ENCODE measurements around the gene BARX1.
"Not testable (repeated sequence)": the region's sequence is repeated elsewhere in the genome, so short reads cannot be mapped to it uniquely, and the experiment has no call there.

BARX1 gene

DNA sequence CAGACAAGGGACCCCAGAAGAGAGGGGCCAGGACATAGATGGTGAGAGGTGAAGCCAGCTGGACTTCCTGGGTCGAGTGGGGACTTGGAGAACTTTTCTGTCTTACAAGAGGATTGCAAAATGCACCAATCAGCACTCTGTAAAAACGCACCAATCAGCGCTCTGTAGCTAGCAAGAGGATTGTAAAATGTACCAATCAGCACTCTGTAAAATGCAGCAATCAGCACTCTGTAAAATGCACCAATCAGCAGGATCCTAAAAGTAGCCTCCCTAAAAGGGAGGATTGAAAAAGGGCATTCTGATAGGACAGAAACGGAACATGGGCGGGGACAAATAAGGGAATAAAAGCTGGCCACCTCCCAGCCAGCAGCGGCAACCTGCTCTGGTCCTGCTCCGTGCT lies 15.6 kb downstream of the BARX1 start:
- H3K4me3 Mint-ChIP-seq; H3K27ac Mint-ChIP-seq; intact Hi-C loops (cut with micrococcal nuclease); H3K9me3 Mint-ChIP-seq; H3K36me3 Mint-ChIP-seq (ENCODE audit: low read depth): not testable (repeated sequence)
- peaks cover 71% of the 10 kb centered on the region for H3K27me3 Mint-ChIP-seq
- peaks cover 21% of the 10 kb centered on the region for H3K4me1 Mint-ChIP-seq (ENCODE audit: low read depth)

DNA sequence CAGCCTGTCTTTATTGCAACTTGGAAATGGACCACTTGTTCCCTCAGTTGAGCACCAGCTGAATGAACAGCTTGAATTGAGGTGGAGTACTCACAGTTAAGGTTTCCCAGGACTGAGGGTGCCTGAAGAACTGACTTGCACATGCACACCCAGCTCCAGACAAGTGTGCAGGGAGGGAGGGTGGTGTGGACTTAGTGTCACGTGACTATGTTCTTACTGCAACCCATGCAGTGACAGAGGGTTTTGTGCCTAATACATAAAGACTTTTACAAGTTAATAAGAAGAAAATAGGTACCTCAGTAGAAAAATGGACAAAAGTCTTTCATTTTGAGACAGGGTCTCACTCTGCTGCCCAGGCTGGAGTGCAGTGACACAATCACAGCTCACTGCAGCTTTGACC lies 18.0 kb downstream of the BARX1 start:
- no peaks in the 10 kb centered on the region for H3K36me3 Mint-ChIP-seq (ENCODE audit: low read depth)
- H3K9me3 Mint-ChIP-seq = peaks cover 7% of the 10 kb centered on the region
- intact Hi-C loops (cut with micrococcal nuclease) = no loop called here
- H3K27ac Mint-ChIP-seq = no peak overlapping the region
- no peak overlapping the region for H3K4me3 Mint-ChIP-seq
- H3K27me3 Mint-ChIP-seq = peaks cover 64% of the 10 kb centered on the region
- peaks cover 12% of the 10 kb centered on the region for H3K4me1 Mint-ChIP-seq (ENCODE audit: low read depth)

- Mint-ChIP-seq H3K36me3 (ENCODE audit: low read depth) (no peaks in the 10 kb centered on the region), H3K4me1 (ENCODE audit: low read depth) (no peaks in the 10 kb centered on the region), H3K27me3 (peaks cover 55% of the 10 kb centered on the region), H3K4me3 (no peak overlapping the region), H3K27ac (no peak overlapping the region), H3K9me3 (no peaks in the 10 kb centered on the region)
- intact Hi-C loops (cut with micrococcal nuclease) = no loop called here
These were observed 23.2 kb downstream of the BARX1 start for GRCh38 chr9:93931905-93932304.

- H3K27me3 Mint-ChIP-seq = peaks cover 47% of the 10 kb centered on the region
- no peaks in the 10 kb centered on the region for H3K36me3 Mint-ChIP-seq (ENCODE audit: low read depth)
- H3K9me3 Mint-ChIP-seq = no peaks in the 10 kb centered on the region
These were observed 25.1 kb downstream of the BARX1 start for GRCh38 chr9:93930070-93930469.

DNA sequence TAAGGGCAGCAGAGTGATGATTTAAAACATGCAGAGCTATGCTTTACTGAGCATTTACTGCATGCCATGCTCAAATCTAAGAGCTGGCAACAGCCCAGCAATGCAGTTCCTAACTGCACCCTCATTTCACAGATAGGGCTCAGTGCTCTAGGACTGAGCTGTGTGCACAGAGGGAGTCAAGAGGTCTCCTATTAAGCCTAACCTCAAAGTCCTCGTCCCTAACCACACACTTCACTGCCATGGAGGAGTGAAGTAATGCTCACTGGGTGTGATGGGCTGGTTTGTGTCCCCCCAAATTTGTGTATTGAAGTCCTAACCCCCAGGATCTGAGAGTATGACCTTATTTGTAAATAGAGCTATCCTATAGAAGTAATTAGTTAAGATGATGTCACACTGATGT lies 25.9 kb downstream of the BARX1 start:
- no peaks in the 10 kb centered on the region for H3K9me3 Mint-ChIP-seq
- intact Hi-C loops (cut with micrococcal nuclease) = no loop called here
- no peaks in the 10 kb centered on the region for H3K36me3 Mint-ChIP-seq (ENCODE audit: low read depth)
- peaks cover 40% of the 10 kb centered on the region for H3K27me3 Mint-ChIP-seq
- no peaks in the 10 kb centered on the region for H3K4me1 Mint-ChIP-seq (ENCODE audit: low read depth)
- no peak overlapping the region for H3K27ac Mint-ChIP-seq
- no peak overlapping the region for H3K4me3 Mint-ChIP-seq

More at GRCh38 chr9:93930070-93930469, 25.1 kb downstream of the BARX1 start:
- H3K4me1 Mint-ChIP-seq (ENCODE audit: low read depth) = no peaks in the 10 kb centered on the region
- intact Hi-C loops (cut with micrococcal nuclease) = no loop called here
- H3K4me3 Mint-ChIP-seq = no peak overlapping the region
- H3K27ac Mint-ChIP-seq = no peak overlapping the region

DNA sequence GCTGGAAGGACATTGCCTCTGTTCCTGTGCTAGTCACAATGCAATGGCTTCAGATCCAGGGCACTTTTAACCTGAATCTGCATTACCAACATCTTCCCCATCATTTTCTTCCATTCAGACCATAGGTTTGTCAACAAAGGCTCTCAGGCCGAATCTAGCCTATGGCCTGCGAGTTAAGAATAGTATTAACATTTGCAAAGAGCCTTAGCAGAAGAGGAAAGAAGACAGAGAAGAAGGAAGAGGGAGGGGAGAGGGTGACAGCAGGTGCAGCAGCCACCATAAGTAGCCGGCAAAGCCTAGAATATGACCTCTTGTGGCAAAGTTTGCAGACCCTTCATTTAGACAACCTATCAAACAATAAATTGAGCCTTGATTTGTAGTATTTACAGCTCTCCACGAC lies 32.6 kb downstream of the BARX1 start:
- Mint-ChIP-seq H3K4me3 (no peak overlapping the region), H3K27ac (no peak overlapping the region), H3K9me3 (no peaks in the 10 kb centered on the region), H3K36me3 (ENCODE audit: low read depth) (no peaks in the 10 kb centered on the region), H3K27me3 (peaks cover 8% of the 10 kb centered on the region), H3K4me1 (ENCODE audit: low read depth) (no peaks in the 10 kb centered on the region)
- intact Hi-C loops (cut with micrococcal nuclease) = no loop called here

GRCh38 chr9:93920131-93920800 lies 34.9 kb downstream of the BARX1 start:
- Mint-ChIP-seq H3K27ac (no peak overlapping the region), H3K36me3 (ENCODE audit: low read depth) (no peaks in the 10 kb centered on the region), H3K27me3 (peaks cover 3% of the 10 kb centered on the region), H3K4me3 (no peak overlapping the region), H3K9me3 (no peaks in the 10 kb centered on the region), H3K4me1 (ENCODE audit: low read depth) (no peaks in the 10 kb centered on the region)
- intact Hi-C loops (cut with micrococcal nuclease) = no loop called here

DNA sequence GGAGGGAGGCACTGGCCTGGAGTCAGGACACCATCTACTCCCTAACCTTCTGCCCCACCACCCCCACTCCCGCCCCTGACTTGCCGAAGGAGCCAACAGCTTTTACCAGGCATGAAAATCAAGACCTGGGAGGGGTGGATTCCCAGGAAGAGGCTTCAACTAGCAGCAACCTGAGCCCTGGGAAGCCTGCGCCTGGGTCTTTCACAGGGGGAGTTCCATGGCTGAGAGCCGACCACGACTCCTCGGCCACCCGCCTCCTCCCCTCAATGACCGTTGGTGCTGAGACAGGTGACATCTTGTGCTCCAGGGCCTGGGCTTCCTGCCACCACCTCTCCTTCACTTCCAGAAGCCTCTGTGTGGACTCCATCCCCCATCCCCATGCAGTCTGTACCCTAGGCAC lies 37.1 kb downstream of the BARX1 start:
- Mint-ChIP-seq H3K27me3 (peaks cover 3% of the 10 kb centered on the region), H3K27ac (no peak overlapping the region), H3K36me3 (ENCODE audit: low read depth) (no peaks in the 10 kb centered on the region), H3K9me3 (no peaks in the 10 kb centered on the region), H3K4me1 (ENCODE audit: low read depth) (no peaks in the 10 kb centered on the region), H3K4me3 (no peak overlapping the region)
- intact Hi-C loops (cut with micrococcal nuclease) = no loop called here

GRCh38 chr9:93917121-93917853 lies 37.9 kb downstream of the BARX1 start:
- intact Hi-C loops (cut with micrococcal nuclease) = no loop called here
- Mint-ChIP-seq H3K4me1 (ENCODE audit: low read depth) (no peaks in the 10 kb centered on the region), H3K4me3 (no peak overlapping the region)

DNA sequence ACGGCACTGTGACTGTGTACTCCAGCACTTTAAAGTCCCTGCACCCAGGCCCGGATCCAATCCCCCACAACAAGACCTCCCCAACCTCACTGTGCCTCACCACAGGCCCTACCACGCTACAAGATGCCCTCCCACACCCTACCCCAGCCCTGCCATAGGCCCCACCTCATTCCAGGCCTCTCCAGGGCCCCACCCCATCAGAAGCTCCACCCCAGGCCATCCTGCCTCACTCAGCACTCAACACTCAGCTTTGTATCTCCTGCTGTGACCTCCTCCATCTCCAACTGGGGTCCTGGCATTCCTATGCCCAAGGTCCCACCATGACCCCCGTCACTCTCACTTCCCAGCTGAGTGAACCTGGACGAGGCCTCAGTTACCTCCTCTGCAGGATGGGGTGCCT lies 38.8 kb downstream of the BARX1 start:
- intact Hi-C loops (cut with micrococcal nuclease) = no loop called here
- Mint-ChIP-seq H3K4me3 (no peak overlapping the region), H3K27ac (no peak overlapping the region), H3K36me3 (ENCODE audit: low read depth) (no peaks in the 10 kb centered on the region), H3K27me3 (peaks cover 3% of the 10 kb centered on the region), H3K4me1 (ENCODE audit: low read depth) (no peaks in the 10 kb centered on the region), H3K9me3 (no peaks in the 10 kb centered on the region)

More at GRCh38 chr9:93917121-93917853, 37.9 kb downstream of the BARX1 start:
- Mint-ChIP-seq H3K27ac (no peak overlapping the region), H3K36me3 (ENCODE audit: low read depth) (no peaks in the 10 kb centered on the region), H3K27me3 (peaks cover 3% of the 10 kb centered on the region), H3K9me3 (no peaks in the 10 kb centered on the region)

DNA sequence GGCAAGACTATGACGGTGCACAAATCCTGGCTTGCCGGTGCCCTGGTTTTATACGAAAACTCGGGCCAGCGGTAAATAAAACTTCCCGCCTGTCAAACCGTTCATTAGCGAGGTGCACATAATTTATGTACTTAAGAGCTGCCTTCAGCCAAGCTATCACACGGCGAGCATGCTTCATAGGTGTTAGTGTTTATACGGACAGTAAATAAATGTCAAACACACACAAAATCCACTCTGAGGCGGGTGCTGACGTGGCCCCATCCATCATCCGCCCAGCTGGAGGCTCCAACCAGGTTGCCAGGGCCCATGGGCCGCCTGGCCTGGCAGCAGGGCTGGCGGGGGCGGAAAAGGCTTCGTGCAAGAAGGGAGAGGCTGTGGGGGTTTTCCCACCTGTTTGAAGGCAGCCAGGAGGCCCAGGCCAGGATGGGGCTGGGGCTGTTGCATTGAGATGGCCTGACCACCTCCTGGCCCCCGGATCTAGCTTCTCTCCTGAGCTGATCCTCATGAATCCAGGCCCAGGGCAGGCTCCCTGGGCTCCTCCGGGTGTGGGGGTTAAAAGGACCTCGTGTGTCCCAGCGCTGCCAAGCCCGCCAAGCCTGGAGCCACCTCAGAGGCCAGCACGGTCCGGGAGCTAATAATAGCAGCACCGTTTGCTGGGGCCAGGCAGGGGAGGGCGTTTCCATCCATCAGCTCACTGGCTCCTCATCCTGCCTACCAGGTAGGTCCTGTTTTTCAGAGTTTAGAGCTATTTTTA lies 43.2 kb downstream of the BARX1 start:
- H3K4me1 Mint-ChIP-seq (ENCODE audit: low read depth) = no peaks in the 10 kb centered on the region
- H3K27me3 Mint-ChIP-seq = peaks cover 23% of the 10 kb centered on the region
- intact Hi-C loops (cut with micrococcal nuclease) = no loop called here
- no peaks in the 10 kb centered on the region for H3K9me3 Mint-ChIP-seq
- H3K27ac Mint-ChIP-seq = no peak overlapping the region
- no peak overlapping the region for H3K4me3 Mint-ChIP-seq
- H3K36me3 Mint-ChIP-seq (ENCODE audit: low read depth) = no peaks in the 10 kb centered on the region

DNA sequence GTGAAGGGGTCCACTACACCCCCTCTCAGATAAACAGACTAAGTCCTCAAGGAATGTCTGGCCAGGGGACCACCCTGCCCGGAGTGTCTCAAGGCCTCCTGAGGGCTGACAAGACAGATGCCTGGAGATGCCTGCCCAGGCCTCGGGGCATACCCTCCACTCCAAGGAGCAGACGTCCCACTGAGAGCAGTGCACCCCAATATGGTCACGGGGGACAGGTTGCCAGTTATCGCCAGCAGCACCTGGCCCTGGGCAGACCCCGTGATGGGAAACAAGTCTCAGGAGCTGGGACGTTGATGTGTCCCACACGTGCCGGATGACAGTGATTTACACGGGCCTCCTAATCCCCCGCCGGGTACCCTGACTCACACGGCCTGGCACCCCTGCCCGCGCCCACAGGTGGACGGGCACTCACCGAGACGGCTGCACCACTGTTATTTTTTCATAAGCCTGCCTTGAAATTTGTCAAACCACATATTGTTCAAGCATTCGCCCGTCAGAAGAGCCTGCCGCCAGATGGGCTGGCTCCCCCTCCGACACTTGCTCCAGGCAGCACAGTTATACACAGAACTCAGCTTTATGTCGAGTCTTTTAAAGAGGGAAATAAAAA lies 43.9 kb downstream of the BARX1 start:
- Mint-ChIP-seq H3K9me3 (no peaks in the 10 kb centered on the region), H3K4me3 (no peak overlapping the region), H3K36me3 (ENCODE audit: low read depth) (no peaks in the 10 kb centered on the region), H3K27ac (no peak overlapping the region), H3K27me3 (peaks cover 25% of the 10 kb centered on the region), H3K4me1 (ENCODE audit: low read depth) (no peaks in the 10 kb centered on the region)
- intact Hi-C loops (cut with micrococcal nuclease) = no loop called here

GRCh38 chr9:93910598-93910997 lies 44.6 kb downstream of the BARX1 start:
- H3K36me3 Mint-ChIP-seq (ENCODE audit: low read depth) = no peaks in the 10 kb centered on the region
- no peak overlapping the region for H3K4me3 Mint-ChIP-seq
- H3K4me1 Mint-ChIP-seq (ENCODE audit: low read depth) = no peaks in the 10 kb centered on the region
- no peak overlapping the region for H3K27ac Mint-ChIP-seq
- intact Hi-C loops (cut with micrococcal nuclease) = no loop called here
- H3K27me3 Mint-ChIP-seq = peaks cover 29% of the 10 kb centered on the region
- H3K9me3 Mint-ChIP-seq = no peaks in the 10 kb centered on the region

DNA sequence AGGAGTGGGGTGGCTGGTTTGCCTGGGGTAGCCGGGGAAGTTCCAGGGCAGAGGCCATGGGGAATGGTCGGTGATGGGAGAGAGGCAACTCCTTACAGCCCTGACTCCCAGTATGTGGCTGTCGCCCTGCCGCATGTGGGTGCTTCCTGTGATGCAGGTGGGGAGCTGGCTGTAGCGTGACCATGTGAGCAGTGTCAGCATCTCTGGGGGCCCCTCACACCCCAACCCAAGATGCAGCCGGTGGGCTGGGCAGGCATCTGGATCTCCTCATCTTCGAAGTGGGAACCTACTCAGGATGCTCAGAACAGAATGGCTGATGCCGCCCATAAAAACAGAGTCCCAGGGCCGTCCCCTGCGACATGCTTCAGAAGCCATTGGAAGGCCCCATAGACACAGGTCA lies 45.0 kb downstream of the BARX1 start:
- Mint-ChIP-seq H3K4me3 (no peak overlapping the region), H3K27ac (no peak overlapping the region), H3K36me3 (ENCODE audit: low read depth) (no peaks in the 10 kb centered on the region), H3K9me3 (no peaks in the 10 kb centered on the region), H3K4me1 (ENCODE audit: low read depth) (no peaks in the 10 kb centered on the region), H3K27me3 (peaks cover 29% of the 10 kb centered on the region)
- intact Hi-C loops (cut with micrococcal nuclease) = no loop called here

All from dendritic cell treated with granulocyte-macrophage colony-stimulating factor and Interleukin-4, amounts not matched to agents 40 ng/mL and 50 ng/mL, for 4 days (primary cell).